HG03521 (cell line): ENCODE measurements around the gene DRAP1.

Experiments
- ATAC-seq: cut with Tn5 transposase; IDR thresholded peaks from one replicate; pipeline ENCODE4 v1.9.1; 2021; ENCODE audit warnings: mild to moderate bottlenecking, moderate library complexity; ENCODE audit not compliant: unreplicated experiment

The DRAP1 gene

GRCh38 chr11:65919141-65919572, at the start of gene DRAP1:
DRAP1 (plus strand) TSS chr11:65919426; CDS start chr11:65919502, 76 bp downstream.
- peak; percentile 80 for ATAC-seq

- ATAC-seq = no peak
Measured at GRCh38 chr11:65869643-65870306, 49.5 kb upstream of the DRAP1 start.

- no peak for ATAC-seq
Measured at GRCh38 chr11:65870307-65870658, 48.9 kb upstream of the DRAP1 start.

- no peak for ATAC-seq
Measured at GRCh38 chr11:65870706-65871681, 48.2 kb upstream of the DRAP1 start.

- ATAC-seq = no peak
Measured at GRCh38 chr11:65871811-65872548, 47.2 kb upstream of the DRAP1 start.

GRCh38 chr11:65872586-65873317, 46.5 kb upstream of the DRAP1 start, which contains the start of gene EFEMP2:
EFEMP2 (minus strand) TSS chr11:65872800; CDS start chr11:65872354, 446 bp downstream.
- no peak for ATAC-seq

- ATAC-seq = peak; percentile 87
Measured at GRCh38 chr11:65873318-65874156, 45.7 kb upstream of the DRAP1 start.

GRCh38 chr11:65879617-65880016, 39.6 kb upstream of the DRAP1 start, which contains the start of gene CTSW:
CTSW (plus strand) TSS chr11:65879837; CDS start chr11:65879855, 18 bp downstream.
- ATAC-seq = no peak

- ATAC-seq = no peak
Measured at GRCh38 chr11:65880027-65880426, 39.2 kb upstream of the DRAP1 start.

GRCh38 chr11:65880844-65881421, 38.3 kb upstream of the DRAP1 start:
- ATAC-seq = no peak

GRCh38 chr11:65882120-65883057, 36.8 kb upstream of the DRAP1 start:
- no peak for ATAC-seq

GRCh38 chr11:65883058-65883761, 36.0 kb upstream of the DRAP1 start:
- ATAC-seq = no peak

- no peak for ATAC-seq
Measured at GRCh38 chr11:65883786-65884715, 35.2 kb upstream of the DRAP1 start.

- ATAC-seq = no peak
Measured at GRCh38 chr11:65884716-65885092, 34.5 kb upstream of the DRAP1 start.

GRCh38 chr11:65885231-65885630, 34.0 kb upstream of the DRAP1 start:
- ATAC-seq = no peak

GRCh38 chr11:65885808-65886536, 33.3 kb upstream of the DRAP1 start:
- no peak for ATAC-seq
